Breast epithelium (tissue), 4 donors: Measurements from ENCODE around the gene VPS26B. TPM values are rescaled to one million over a fixed set of nuclear protein-coding genes. Genes with fewer than 3 reads are reported as not detected.

ENCODE experiments used
- DNase-seq, 2 donors: peaks; one replicate each; pipeline ENCODE4 v3.0.0-alpha.2; 2019; ENCODE audit warnings: low spot score in 2 of 2
- H3K27ac ChIP-seq, 2 donors: fragments of 200-600 bp; sonication (generic) in 1 of 2; one replicate each; pipeline ENCODE4 v1.5.1; 2016 to 2019; ENCODE audit warnings: mild to moderate bottlenecking in 1 of 2
- H3K27me3 ChIP-seq, 2 donors: fragments of 200-600 bp; sonication (generic) in 1 of 2; one replicate each; pipeline versions ENCODE4 v1.5.1 to v1.6.0; 2017 to 2019; ENCODE audit warnings: control low read depth in 1 of 2, mild to moderate bottlenecking in 1 of 2
- H3K36me3 ChIP-seq: fragments of 200-600 bp; one replicate; pipeline ENCODE4 v1.5.1; 2019
- H3K4me1 ChIP-seq, 2 donors: fragments of 200-600 bp; sonication (generic); one replicate each; pipeline ENCODE4 v1.5.1; 2016 to 2019; ENCODE audit warnings: control low read depth in 1 of 2
- H3K4me3 ChIP-seq, 3 donors: fragments of 200-600 bp; sonication (generic); 1 replicate in 2 of 3; 2 replicates in 1 of 3; pipeline ENCODE4 v1.5.1; 2016 to 2019; ENCODE audit warnings: mild to moderate bottlenecking in 3 of 3, moderate library complexity in 2 of 3
- H3K9me3 ChIP-seq, 2 donors: fragments of 200-600 bp; sonication (generic) in 1 of 2; one replicate each; pipeline ENCODE4 v1.5.1; 2016 to 2019; ENCODE audit warnings: control low read depth in 1 of 2
- CTCF ChIP-seq, 3 donors: fragments of 450-650 bp; IDR thresholded peaks; one replicate each; pipeline ENCODE4 v1.5.1; 2016 to 2017; ENCODE audit warnings: antibody characterized with exemption in 3 of 3, mild to moderate bottlenecking in 3 of 3, moderate library complexity in 3 of 3
- POLR2A ChIP-seq: fragments of 450-650 bp; IDR thresholded peaks from one replicate; pipeline ENCODE4 v1.6.1; 2016; ENCODE audit warnings: antibody characterized with exemption, mild to moderate bottlenecking, moderate library complexity
- POLR2AphosphoS5 ChIP-seq, 3 donors: sonication (generic); formaldehyde crosslinking; IDR thresholded peaks; one replicate each; pipeline ENCODE4 v1.6.1; 2017; ENCODE audit warnings: antibody characterized with exemption in 3 of 3
- intact Hi-C: fragments of 100-400 bp; cut with DNase I; formaldehyde crosslinking; loops from one replicate; pipeline ENCODE4 v1.15.1; 2023; ENCODE audit warnings: low total_unique reads
- total RNA-seq, 3 donors: library from RNA; depleted of rRNA; stranded (reverse); fragments of >200 nt; gene quantifications; one replicate each; pipeline ENCODE4 v1.1.0, GENCODE V29; 2016

VPS26B gene
- total RNA-seq, 3 donors from 2014 or later, result 34.4 to 45.0 (median 40.1) TPM

- Histone ChIP-seq H3K27me3 (no peaks in the 10 kb centered on the region), H3K36me3 (peaks cover 3% of the 10 kb centered on the region), H3K9me3 (no peaks in the 10 kb centered on the region), H3K4me3 (no peak overlapping the region), H3K4me1 (no peaks in the 10 kb centered on the region), H3K27ac (no peak overlapping the region)
- DNase-seq, result no peak
- no peak for TF ChIP-seq CTCF (IDR thresholded peaks at IDR 0.05)
- no peak for TF ChIP-seq POLR2A
- TF ChIP-seq POLR2AphosphoS5 (IDR thresholded peaks at IDR 0.05), result no peak
- intact Hi-C loops, result no loop called here
These were observed 24.9 kb upstream of the VPS26B start for GRCh38 chr11:134199531-134199930.

- Histone ChIP-seq H3K27me3 (no peaks in the 10 kb centered on the region), H3K36me3 (peaks cover 3% of the 10 kb centered on the region), H3K4me1 (no peaks in the 10 kb centered on the region), H3K27ac (no peak overlapping the region), H3K9me3 (no peaks in the 10 kb centered on the region), H3K4me3 (no peak overlapping the region)
- intact Hi-C loops, result no loop called here
- no peak for TF ChIP-seq CTCF (IDR thresholded peaks at IDR 0.05)
- TF ChIP-seq POLR2A, result no peak
- TF ChIP-seq POLR2AphosphoS5 (IDR thresholded peaks at IDR 0.05), result no peak
- DNase-seq, result no peak
These were observed 23.8 kb upstream of the VPS26B start for GRCh38 chr11:134200688-134201087.

GRCh38 chr11:134202661-134203060 lies 21.8 kb upstream of the VPS26B start:
- no peak overlapping the region for H3K4me3 ChIP-seq
- intact Hi-C loops, result loop anchor here (2.0 kb wide), 1 partner anchor 46 kb away; no protein-coding TSS in a partner anchor
- peaks cover 3% of the 10 kb centered on the region for H3K36me3 ChIP-seq
- H3K27me3 ChIP-seq, result no peaks in the 10 kb centered on the region
- H3K9me3 ChIP-seq, result no peaks in the 10 kb centered on the region
- H3K27ac ChIP-seq, result no peak overlapping the region
- DNase-seq, result no peak
- no peaks in the 10 kb centered on the region for H3K4me1 ChIP-seq
- TF ChIP-seq POLR2A, result no peak
- no peak for TF ChIP-seq POLR2AphosphoS5 (IDR thresholded peaks at IDR 0.05)
- TF ChIP-seq CTCF (IDR thresholded peaks at IDR 0.05), result no peak

GRCh38 chr11:134205729-134206128 lies 18.7 kb upstream of the VPS26B start:
- H3K4me3 ChIP-seq, result no peak overlapping the region
- peaks cover 3% of the 10 kb centered on the region for H3K36me3 ChIP-seq
- H3K27ac ChIP-seq, result no peak overlapping the region
- TF ChIP-seq POLR2A, result no peak
- TF ChIP-seq CTCF (IDR thresholded peaks at IDR 0.05), result no peak
- TF ChIP-seq POLR2AphosphoS5 (IDR thresholded peaks at IDR 0.05), result no peak
- H3K27me3 ChIP-seq, result no peaks in the 10 kb centered on the region
- H3K9me3 ChIP-seq, result no peaks in the 10 kb centered on the region
- DNase-seq, result no peak
- H3K4me1 ChIP-seq, result no peaks in the 10 kb centered on the region
- intact Hi-C loops, result no loop called here

- H3K9me3 ChIP-seq, result no peaks in the 10 kb centered on the region
- intact Hi-C loops, result no loop called here
- no peak for DNase-seq
- H3K4me3 ChIP-seq, result no peak overlapping the region
- H3K36me3 ChIP-seq, result peaks cover 3% of the 10 kb centered on the region
- H3K4me1 ChIP-seq, result no peaks in the 10 kb centered on the region
- TF ChIP-seq POLR2AphosphoS5 (IDR thresholded peaks at IDR 0.05), result no peak
- no peak for TF ChIP-seq POLR2A
- no peak for TF ChIP-seq CTCF (IDR thresholded peaks at IDR 0.05)
- H3K27me3 ChIP-seq, result no peaks in the 10 kb centered on the region
- no peak overlapping the region for H3K27ac ChIP-seq
These were observed 18.3 kb upstream of the VPS26B start for GRCh38 chr11:134206185-134206584.
